OCI-LY7 (cell line): ENCODE results near the gene BRCA2.

Source experiments
- EZH2phosphoT487 ChIP-seq: fragments of 200-600 bp; sonication (generic); IDR thresholded peaks from 2 replicates; pipeline ENCODE4 v1.6.1; 2018; ENCODE audit warnings: low read depth, borderline replicate concordance, mild to moderate bottlenecking, mixed run types, antibody characterized with exemption, low read length, moderate library complexity, mixed read lengths
- TF ChIP-seq, protein P1 (sequence below): fragments of 200-600 bp; sonication (generic); conservative IDR thresholded peaks from 2 replicates; pipeline ENCODE4 v1.5.1; 2014; ENCODE audit warnings: mild to moderate bottlenecking, antibody characterized with exemption, low read length, moderate library complexity, mixed read lengths

GRCh38 chr13:32419862-32420261, 104.6 kb downstream of the BRCA2 start:
- TF ChIP-seq, protein P1, sequence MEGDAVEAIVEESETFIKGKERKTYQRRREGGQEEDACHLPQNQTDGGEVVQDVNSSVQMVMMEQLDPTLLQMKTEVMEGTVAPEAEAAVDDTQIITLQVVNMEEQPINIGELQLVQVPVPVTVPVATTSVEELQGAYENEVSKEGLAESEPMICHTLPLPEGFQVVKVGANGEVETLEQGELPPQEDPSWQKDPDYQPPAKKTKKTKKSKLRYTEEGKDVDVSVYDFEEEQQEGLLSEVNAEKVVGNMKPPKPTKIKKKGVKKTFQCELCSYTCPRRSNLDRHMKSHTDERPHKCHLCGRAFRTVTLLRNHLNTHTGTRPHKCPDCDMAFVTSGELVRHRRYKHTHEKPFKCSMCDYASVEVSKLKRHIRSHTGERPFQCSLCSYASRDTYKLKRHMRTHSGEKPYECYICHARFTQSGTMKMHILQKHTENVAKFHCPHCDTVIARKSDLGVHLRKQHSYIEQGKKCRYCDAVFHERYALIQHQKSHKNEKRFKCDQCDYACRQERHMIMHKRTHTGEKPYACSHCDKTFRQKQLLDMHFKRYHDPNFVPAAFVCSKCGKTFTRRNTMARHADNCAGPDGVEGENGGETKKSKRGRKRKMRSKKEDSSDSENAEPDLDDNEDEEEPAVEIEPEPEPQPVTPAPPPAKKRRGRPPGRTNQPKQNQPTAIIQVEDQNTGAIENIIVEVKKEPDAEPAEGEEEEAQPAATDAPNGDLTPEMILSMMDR, result no peak
- no peak for TF ChIP-seq EZH2phosphoT487
